Measurements from ENCODE around the gene ADGRF4. TPM values are rescaled to one million over a fixed set of nuclear protein-coding genes. Genes with fewer than 3 reads are reported as not detected.

Gene ADGRF4
- total RNA-seq, 2 donors from 2014 or later, result not detected

GRCh38 chr6:47669684-47670513, 28.5 kb upstream of the ADGRF4 start:
- Histone ChIP-seq H3K4me3 (no peak overlapping the region), H3K36me3 (no peaks in the 10 kb centered on the region), H3K9me3 (no peaks in the 10 kb centered on the region), H3K27ac (no peak overlapping the region), H3K4me1 (ENCODE audit: control insufficient read depth in 1 of 2, low read depth in 2 of 2) (no peaks in the 10 kb centered on the region), H3K27me3 (replicated peaks; ENCODE audit: insufficient read depth) (no peaks in the 10 kb centered on the region)
- ATAC-seq (ENCODE audit: insufficient number of reproducible peaks, low FRiP score, low read depth) (no peak), DNase-seq (ENCODE audit: low spot score) (no peak)
- no peak for TF ChIP-seq CTCF (IDR thresholded peaks at IDR 0.05)

- Histone ChIP-seq H3K4me3 (no peak overlapping the region), H3K4me1 (ENCODE audit: control insufficient read depth in 1 of 2, low read depth in 2 of 2) (no peaks in the 10 kb centered on the region), H3K27me3 (replicated peaks; ENCODE audit: insufficient read depth) (no peaks in the 10 kb centered on the region), H3K27ac (no peak overlapping the region), H3K36me3 (no peaks in the 10 kb centered on the region), H3K9me3 (no peaks in the 10 kb centered on the region)
- TF ChIP-seq CTCF (IDR thresholded peaks at IDR 0.05), result no peak
- no peak for ATAC-seq (ENCODE audit: insufficient number of reproducible peaks, low FRiP score, low read depth)
- no peak for DNase-seq (ENCODE audit: low spot score)
Observed at GRCh38 chr6:47670851-47671250, 27.5 kb upstream of the ADGRF4 start.

- Histone ChIP-seq H3K27me3 (replicated peaks; ENCODE audit: insufficient read depth) (no peaks in the 10 kb centered on the region), H3K9me3 (no peaks in the 10 kb centered on the region), H3K4me3 (no peak overlapping the region), H3K27ac (no peak overlapping the region), H3K36me3 (no peaks in the 10 kb centered on the region), H3K4me1 (ENCODE audit: control insufficient read depth in 1 of 2, low read depth in 2 of 2) (no peaks in the 10 kb centered on the region)
- DNase-seq (ENCODE audit: low spot score), result no peak
- no peak for TF ChIP-seq CTCF (IDR thresholded peaks at IDR 0.05)
- no peak for ATAC-seq (ENCODE audit: insufficient number of reproducible peaks, low FRiP score, low read depth)
Observed at GRCh38 chr6:47671777-47672176, 26.6 kb upstream of the ADGRF4 start.

- no peak overlapping the region for H3K4me3 ChIP-seq
- no peak for TF ChIP-seq CTCF (IDR thresholded peaks at IDR 0.05)
- H3K9me3 ChIP-seq, result no peaks in the 10 kb centered on the region
- H3K27me3 ChIP-seq (replicated peaks; ENCODE audit: insufficient read depth), result no peaks in the 10 kb centered on the region
- H3K27ac ChIP-seq, result no peak overlapping the region
- ATAC-seq (ENCODE audit: insufficient number of reproducible peaks, low FRiP score, low read depth) (no peak), DNase-seq (ENCODE audit: low spot score) (no peak)
- no peaks in the 10 kb centered on the region for H3K36me3 ChIP-seq
- no peaks in the 10 kb centered on the region for H3K4me1 ChIP-seq (ENCODE audit: control insufficient read depth in 1 of 2, low read depth in 2 of 2)
Observed at GRCh38 chr6:47672816-47673215, 25.6 kb upstream of the ADGRF4 start.

- DNase-seq (ENCODE audit: low spot score) (no peak), ATAC-seq (ENCODE audit: insufficient number of reproducible peaks, low FRiP score, low read depth) (no peak)
- Histone ChIP-seq H3K4me3 (no peak overlapping the region), H3K27ac (no peak overlapping the region), H3K27me3 (replicated peaks; ENCODE audit: insufficient read depth) (no peaks in the 10 kb centered on the region), H3K9me3 (no peaks in the 10 kb centered on the region), H3K4me1 (ENCODE audit: control insufficient read depth in 1 of 2, low read depth in 2 of 2) (no peaks in the 10 kb centered on the region), H3K36me3 (no peaks in the 10 kb centered on the region)
- TF ChIP-seq CTCF (IDR thresholded peaks at IDR 0.05), result no peak
Observed at GRCh38 chr6:47674673-47675072, 23.7 kb upstream of the ADGRF4 start.
